ENCODE results near the gene SLC8A1. TPM values are rescaled to one million over a fixed set of nuclear protein-coding genes. Genes with fewer than 3 reads are reported as not detected.

The SLC8A1 gene
- total RNA-seq, 1 experiment from 2014 or later: not detected

- H3K4me3 ChIP-seq (ENCODE audit: low read length): no peak overlapping the region
- H3K36me3 ChIP-seq (ENCODE audit: insufficient read depth, low read length): no peaks in the 10 kb centered on the region
- H3K4me2 ChIP-seq (ENCODE audit: low read depth, low read length, poor library complexity, severe bottlenecking): no peak overlapping the region
- H3K4me1 ChIP-seq (ENCODE audit: low read length): no peaks in the 10 kb centered on the region
- no peaks in the 10 kb centered on the region for H3K79me2 ChIP-seq (ENCODE audit: low read length)
- H3K27me3 ChIP-seq (ENCODE audit: low read length): no peaks in the 10 kb centered on the region
- no peaks in the 10 kb centered on the region for H3K9me2 ChIP-seq (replicated peaks; ENCODE audit: insufficient read depth, low read length)
- no peaks in the 10 kb centered on the region for H3K9me3 ChIP-seq (ENCODE audit: low read length)
- no peak overlapping the region for H2AFZ ChIP-seq (ENCODE audit: low read length)
- no peak for DNase-seq
- no peaks in the 10 kb centered on the region for H4K20me1 ChIP-seq (ENCODE audit: insufficient read depth, low read depth, low read length)
- no peak overlapping the region for H3K9ac ChIP-seq (ENCODE audit: low read length)
- no peak overlapping the region for H3K27ac ChIP-seq (ENCODE audit: low read length)
Observed at GRCh38 chr2:40131081-40131704, 320.7 kb downstream of the SLC8A1 start.

- no peaks in the 10 kb centered on the region for H3K9me2 ChIP-seq (replicated peaks; ENCODE audit: insufficient read depth, low read length)
- no peaks in the 10 kb centered on the region for H3K79me2 ChIP-seq (ENCODE audit: low read length)
- no peaks in the 10 kb centered on the region for H4K20me1 ChIP-seq (ENCODE audit: insufficient read depth, low read depth, low read length)
- no peaks in the 10 kb centered on the region for H3K4me1 ChIP-seq (ENCODE audit: low read length)
- no peak overlapping the region for H3K4me2 ChIP-seq (ENCODE audit: low read depth, low read length, poor library complexity, severe bottlenecking)
- no peak for DNase-seq
- no peaks in the 10 kb centered on the region for H3K27me3 ChIP-seq (ENCODE audit: low read length)
- no peak overlapping the region for H2AFZ ChIP-seq (ENCODE audit: low read length)
- no peak overlapping the region for H3K4me3 ChIP-seq (ENCODE audit: low read length)
- H3K9me3 ChIP-seq (ENCODE audit: low read length): no peaks in the 10 kb centered on the region
- H3K27ac ChIP-seq (ENCODE audit: low read length): no peak overlapping the region
- H3K36me3 ChIP-seq (ENCODE audit: insufficient read depth, low read length): no peaks in the 10 kb centered on the region
- H3K9ac ChIP-seq (ENCODE audit: low read length): no peak overlapping the region
Observed at GRCh38 chr2:40130251-40130994, 321.5 kb downstream of the SLC8A1 start.

- no peaks in the 10 kb centered on the region for H3K9me2 ChIP-seq (replicated peaks; ENCODE audit: insufficient read depth, low read length)
- H4K20me1 ChIP-seq (ENCODE audit: insufficient read depth, low read depth, low read length): no peaks in the 10 kb centered on the region
- no peaks in the 10 kb centered on the region for H3K4me1 ChIP-seq (ENCODE audit: low read length)
Observed at GRCh38 chr2:40129725-40130124, 322.2 kb downstream of the SLC8A1 start.

GRCh38 chr2:40128796-40129195, 323.1 kb downstream of the SLC8A1 start:
- Histone ChIP-seq H3K27me3 (ENCODE audit: low read length) (no peaks in the 10 kb centered on the region), H3K36me3 (ENCODE audit: insufficient read depth, low read length) (no peaks in the 10 kb centered on the region), H3K4me2 (ENCODE audit: low read depth, low read length, poor library complexity, severe bottlenecking) (no peak overlapping the region), H3K27ac (ENCODE audit: low read length) (no peak overlapping the region), H4K20me1 (ENCODE audit: insufficient read depth, low read depth, low read length) (no peaks in the 10 kb centered on the region), H3K4me3 (ENCODE audit: low read length) (no peak overlapping the region), H3K79me2 (ENCODE audit: low read length) (no peaks in the 10 kb centered on the region), H3K9me3 (ENCODE audit: low read length) (no peaks in the 10 kb centered on the region), H2AFZ (ENCODE audit: low read length) (no peak overlapping the region), H3K9ac (ENCODE audit: low read length) (no peak overlapping the region), H3K9me2 (replicated peaks; ENCODE audit: insufficient read depth, low read length) (no peaks in the 10 kb centered on the region), H3K4me1 (ENCODE audit: low read length) (no peaks in the 10 kb centered on the region)
- DNase-seq: no peak

More at GRCh38 chr2:40129725-40130124, 322.2 kb downstream of the SLC8A1 start:
- Histone ChIP-seq H3K79me2 (ENCODE audit: low read length) (no peaks in the 10 kb centered on the region), H3K27me3 (ENCODE audit: low read length) (no peaks in the 10 kb centered on the region), H3K4me2 (ENCODE audit: low read depth, low read length, poor library complexity, severe bottlenecking) (no peak overlapping the region), H2AFZ (ENCODE audit: low read length) (no peak overlapping the region), H3K36me3 (ENCODE audit: insufficient read depth, low read length) (no peaks in the 10 kb centered on the region), H3K9ac (ENCODE audit: low read length) (no peak overlapping the region), H3K9me3 (ENCODE audit: low read length) (no peaks in the 10 kb centered on the region), H3K4me3 (ENCODE audit: low read length) (no peak overlapping the region), H3K27ac (ENCODE audit: low read length) (no peak overlapping the region)
- no peak for DNase-seq

DNA sequence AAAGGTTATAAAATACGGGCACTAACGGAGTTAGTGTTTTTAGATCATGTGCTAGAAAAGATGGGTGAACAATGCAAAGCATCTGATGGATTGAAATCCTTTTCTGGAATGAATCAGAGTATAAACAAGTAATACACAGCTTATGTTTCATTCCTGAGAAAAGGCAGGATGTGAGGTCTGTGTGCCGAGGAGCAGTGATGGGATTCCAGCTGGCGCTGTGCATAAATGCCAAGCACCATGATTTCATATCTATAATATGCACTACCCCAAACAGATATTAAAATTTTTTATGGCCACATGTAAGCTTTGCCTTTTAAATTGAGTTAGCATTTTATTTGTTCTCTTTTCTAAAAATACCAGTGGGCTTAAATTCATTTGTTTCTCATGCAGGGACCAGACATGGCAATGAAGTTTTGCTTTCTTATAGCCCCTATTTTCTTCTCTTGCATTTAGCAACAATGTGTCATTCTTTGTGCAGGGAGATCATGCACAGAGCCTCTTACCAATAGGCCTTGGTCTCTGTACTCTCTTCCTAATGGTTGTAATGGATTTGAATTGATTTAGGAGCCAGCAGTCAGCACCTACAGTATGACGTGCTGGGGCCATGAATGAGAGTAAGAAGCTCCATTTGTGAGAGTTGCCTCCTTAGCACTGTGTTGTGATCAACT, 323.9 kb downstream of the SLC8A1 start:
- Histone ChIP-seq H2AFZ (ENCODE audit: low read length) (no peak overlapping the region), H3K4me2 (ENCODE audit: low read depth, low read length, poor library complexity, severe bottlenecking) (no peak overlapping the region), H3K36me3 (ENCODE audit: insufficient read depth, low read length) (no peaks in the 10 kb centered on the region)

GRCh38 chr2:40127146-40127545, 324.7 kb downstream of the SLC8A1 start:
- DNase-seq: no peak

More for the DNA sequence above, 323.9 kb downstream of the SLC8A1 start:
- no peaks in the 10 kb centered on the region for H3K9me2 ChIP-seq (replicated peaks; ENCODE audit: insufficient read depth, low read length)
- no peaks in the 10 kb centered on the region for H3K9me3 ChIP-seq (ENCODE audit: low read length)
- no peaks in the 10 kb centered on the region for H3K79me2 ChIP-seq (ENCODE audit: low read length)
- no peaks in the 10 kb centered on the region for H4K20me1 ChIP-seq (ENCODE audit: insufficient read depth, low read depth, low read length)
- no peaks in the 10 kb centered on the region for H3K27me3 ChIP-seq (ENCODE audit: low read length)
- H3K27ac ChIP-seq (ENCODE audit: low read length): no peak overlapping the region
- DNase-seq: no peak
- H3K9ac ChIP-seq (ENCODE audit: low read length): no peak overlapping the region
- H3K4me3 ChIP-seq (ENCODE audit: low read length): no peak overlapping the region
- no peaks in the 10 kb centered on the region for H3K4me1 ChIP-seq (ENCODE audit: low read length)

DNA sequence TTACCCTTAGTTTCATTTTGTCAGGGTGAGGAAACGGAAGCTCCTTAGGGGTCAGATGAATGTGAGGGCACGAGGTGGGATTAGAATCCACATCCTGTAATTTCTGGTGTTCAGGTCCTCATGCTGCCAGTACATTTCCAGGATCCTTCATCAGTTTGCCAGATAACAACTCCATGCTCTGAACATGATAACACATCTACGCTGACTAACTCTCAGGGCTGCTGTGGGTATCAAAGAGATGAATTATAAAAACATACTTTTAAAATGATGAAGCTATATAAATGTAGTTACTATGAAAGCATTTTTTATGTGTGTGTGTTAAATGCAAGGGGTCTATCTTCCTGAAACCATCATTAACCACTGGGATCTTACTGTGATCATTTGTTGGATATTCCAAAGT, 325.9 kb downstream of the SLC8A1 start:
- H2AFZ ChIP-seq (ENCODE audit: low read length): no peak overlapping the region
- H3K27ac ChIP-seq (ENCODE audit: low read length): no peak overlapping the region
- H3K4me2 ChIP-seq (ENCODE audit: low read depth, low read length, poor library complexity, severe bottlenecking): no peak overlapping the region
- DNase-seq: no peak
- H3K27me3 ChIP-seq (ENCODE audit: low read length): no peaks in the 10 kb centered on the region
- no peaks in the 10 kb centered on the region for H3K9me2 ChIP-seq (replicated peaks; ENCODE audit: insufficient read depth, low read length)
- H3K4me3 ChIP-seq (ENCODE audit: low read length): no peak overlapping the region
- no peaks in the 10 kb centered on the region for H3K36me3 ChIP-seq (ENCODE audit: insufficient read depth, low read length)
- H3K79me2 ChIP-seq (ENCODE audit: low read length): no peaks in the 10 kb centered on the region
- no peaks in the 10 kb centered on the region for H4K20me1 ChIP-seq (ENCODE audit: insufficient read depth, low read depth, low read length)
- no peaks in the 10 kb centered on the region for H3K4me1 ChIP-seq (ENCODE audit: low read length)
- no peaks in the 10 kb centered on the region for H3K9me3 ChIP-seq (ENCODE audit: low read length)
- H3K9ac ChIP-seq (ENCODE audit: low read length): no peak overlapping the region

More at GRCh38 chr2:40127146-40127545, 324.7 kb downstream of the SLC8A1 start:
- no peak overlapping the region for H3K4me3 ChIP-seq (ENCODE audit: low read length)
- H3K9me2 ChIP-seq (replicated peaks; ENCODE audit: insufficient read depth, low read length): no peaks in the 10 kb centered on the region
- no peaks in the 10 kb centered on the region for H3K4me1 ChIP-seq (ENCODE audit: low read length)
- no peak overlapping the region for H3K27ac ChIP-seq (ENCODE audit: low read length)
- H2AFZ ChIP-seq (ENCODE audit: low read length): no peak overlapping the region
- H3K27me3 ChIP-seq (ENCODE audit: low read length): no peaks in the 10 kb centered on the region
- no peaks in the 10 kb centered on the region for H3K9me3 ChIP-seq (ENCODE audit: low read length)
- H3K36me3 ChIP-seq (ENCODE audit: insufficient read depth, low read length): no peaks in the 10 kb centered on the region
- H3K79me2 ChIP-seq (ENCODE audit: low read length): no peaks in the 10 kb centered on the region
- H3K4me2 ChIP-seq (ENCODE audit: low read depth, low read length, poor library complexity, severe bottlenecking): no peak overlapping the region
- no peaks in the 10 kb centered on the region for H4K20me1 ChIP-seq (ENCODE audit: insufficient read depth, low read depth, low read length)
- H3K9ac ChIP-seq (ENCODE audit: low read length): no peak overlapping the region

DNA sequence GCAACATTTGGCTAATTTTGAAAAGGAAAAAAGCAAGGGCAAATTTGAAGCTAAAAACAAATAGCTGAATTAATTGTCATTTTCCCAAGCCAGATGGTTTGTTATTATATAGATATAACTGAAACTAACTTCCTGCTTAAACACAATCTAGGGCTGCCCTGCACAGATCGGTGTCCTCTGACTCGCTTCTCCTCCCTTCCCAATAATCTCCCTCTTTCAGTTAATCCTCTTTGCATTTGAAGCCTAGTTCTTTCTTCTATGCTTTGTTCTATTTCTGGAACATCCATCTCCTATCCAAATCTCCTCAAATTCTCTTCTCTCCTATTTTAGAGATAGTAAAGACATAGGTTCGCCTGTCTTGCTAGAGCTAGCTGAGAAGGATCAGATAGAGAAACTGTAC, 328.1 kb downstream of the SLC8A1 start:
- Histone ChIP-seq H3K27ac (ENCODE audit: low read length) (no peak overlapping the region), H3K79me2 (ENCODE audit: low read length) (no peaks in the 10 kb centered on the region), H3K9me3 (ENCODE audit: low read length) (no peaks in the 10 kb centered on the region), H3K27me3 (ENCODE audit: low read length) (no peaks in the 10 kb centered on the region), H3K4me1 (ENCODE audit: low read length) (no peaks in the 10 kb centered on the region), H3K4me2 (ENCODE audit: low read depth, low read length, poor library complexity, severe bottlenecking) (no peak overlapping the region), H3K9ac (ENCODE audit: low read length) (no peak overlapping the region), H3K9me2 (replicated peaks; ENCODE audit: insufficient read depth, low read length) (no peaks in the 10 kb centered on the region), H3K36me3 (ENCODE audit: insufficient read depth, low read length) (no peaks in the 10 kb centered on the region), H3K4me3 (ENCODE audit: low read length) (no peak overlapping the region), H4K20me1 (ENCODE audit: insufficient read depth, low read depth, low read length) (no peaks in the 10 kb centered on the region), H2AFZ (ENCODE audit: low read length) (no peak overlapping the region)
- no peak for DNase-seq
